Adipose tissue (tissue), 3 donors: ENCODE results near the gene PTPRD. TPM values are rescaled to one million over a fixed set of nuclear protein-coding genes. Genes with fewer than 3 reads are reported as not detected.

ENCODE experiments used
- H3K27ac ChIP-seq: one replicate; pipeline ENCODE4 v1.5.1; 2013; ENCODE audit warnings: low read depth, low read length
- WGBS, 3 donors: extraction: QIAGEN DNeasy Blood & Tissue Kit; methylation state at CpG; one replicate each; pipeline ENCODE4 v1.1.7; 2013; 5-methylcytosine and 5-hydroxymethylcytosine counted together
- polyA plus RNA-seq, 3 donors: library from polyadenylated mRNA; stranded (reverse); fragments of 200-250 nt; gene quantifications; one replicate each; pipeline ENCODE4 v1.2.3, GENCODE V29; 2013
- donor health status: healthy with polysubstance abuse.
- donor health status: Bipolar disorder and iron deficiency.
- donor health status: healthy.

PTPRD gene
- polyA plus RNA-seq, 3 donors = 1.4 to 3.9 (median 2.1) TPM

- WGBS, 3 donors = 84 to 91% (median 88%) methylated on average over 3 of the region's 3 CpGs
- no peak overlapping the region for H3K27ac ChIP-seq
Observed at GRCh38 chr9:8611153-8611552, 2001.6 kb downstream of the PTPRD start.

DNA sequence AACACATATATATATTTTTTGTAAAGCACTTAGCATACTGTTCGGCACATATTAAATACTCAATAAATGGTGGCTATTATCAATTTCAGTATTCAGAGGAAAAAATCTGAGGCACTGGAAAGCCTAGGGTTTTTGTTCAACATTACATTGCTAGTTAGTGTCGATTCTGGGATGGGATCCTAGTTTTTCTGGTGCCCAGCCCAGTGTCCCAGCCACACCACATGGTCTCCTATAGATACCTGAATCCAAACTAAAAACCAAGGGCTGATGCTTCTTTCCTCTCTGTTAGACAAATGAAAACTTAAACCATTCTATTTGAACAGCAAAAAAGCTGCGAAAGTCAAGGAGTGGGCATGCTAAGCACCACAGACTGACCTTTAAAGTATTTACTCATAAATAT, 2002.5 kb downstream of the PTPRD start:
- H3K27ac ChIP-seq = no peak overlapping the region
- 63 to 84% (median 70%) methylated on average over 3 of the region's 3 CpGs for WGBS, 3 donors

DNA sequence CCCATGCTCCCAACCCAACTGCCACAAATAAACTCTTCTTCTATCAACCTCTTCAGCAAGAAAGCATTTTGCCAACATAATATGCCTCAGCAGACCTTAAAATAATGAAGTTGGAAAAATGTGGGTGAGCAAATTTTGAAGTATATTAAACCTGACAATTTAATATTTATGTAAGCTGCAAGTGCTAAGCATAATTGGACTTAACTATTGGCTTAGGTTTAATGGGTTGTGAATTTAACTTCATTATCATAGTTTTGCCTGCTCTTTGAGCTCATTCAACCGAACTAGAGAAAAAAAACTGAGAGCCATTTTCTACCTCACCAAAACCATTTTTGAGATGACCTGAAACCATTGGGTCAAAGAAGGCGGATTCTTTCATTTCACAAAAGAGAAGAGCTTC, 2007.7 kb downstream of the PTPRD start:
- no peak overlapping the region for H3K27ac ChIP-seq
- WGBS, 3 donors = 75 to 81% (median 80%) methylated on average over 2 of the region's 2 CpGs

- 61 to 86% (median 63%) methylated on average over 1 of the region's 1 CpG for WGBS, 3 donors
- no peak overlapping the region for H3K27ac ChIP-seq
Observed at GRCh38 chr9:8604201-8604600, 2008.6 kb downstream of the PTPRD start.

DNA sequence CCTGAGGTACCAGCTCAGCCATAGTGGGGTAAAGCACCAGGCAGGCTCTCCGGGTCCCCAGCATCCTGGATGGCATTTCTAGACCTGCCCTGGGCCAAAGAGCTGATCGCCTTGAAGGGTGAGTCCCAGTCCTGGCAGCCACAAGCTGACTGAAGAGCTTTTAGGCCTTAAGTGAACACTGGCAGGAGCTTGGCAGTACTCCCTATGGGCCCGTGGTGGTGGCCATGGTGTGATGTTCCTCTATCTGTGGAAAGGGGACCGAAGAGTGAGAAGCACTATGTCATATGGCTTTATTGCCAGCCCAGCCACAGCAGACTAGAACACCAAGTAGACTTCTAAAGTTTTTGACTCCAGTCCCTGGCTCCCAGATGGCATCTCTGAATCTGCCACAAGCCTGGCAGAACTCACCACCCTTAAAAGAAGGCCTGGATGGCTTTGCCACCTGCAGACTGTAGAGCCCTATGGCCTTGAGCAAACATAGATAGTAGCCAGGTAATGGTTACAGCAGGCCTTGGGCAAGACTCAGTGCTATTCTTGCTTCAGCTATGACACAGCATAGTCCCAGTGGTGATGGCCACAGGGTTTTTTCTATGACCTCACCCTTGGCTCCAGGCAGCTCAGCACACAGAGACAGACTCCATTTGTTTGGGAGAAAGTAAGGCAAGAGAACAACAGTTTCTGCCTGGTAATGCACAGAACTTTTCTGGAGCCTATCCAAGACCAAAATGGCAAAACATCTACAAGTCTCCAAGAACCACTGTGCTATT, 2011.7 kb downstream of the PTPRD start:
- 86 to 93% (median 91%) methylated on average over 4 of the region's 4 CpGs for WGBS, 3 donors
- H3K27ac ChIP-seq = no peak overlapping the region

GRCh38 chr9:8599937-8600336, 2012.9 kb downstream of the PTPRD start:
- WGBS, 3 donors = 84 to 93% (median 84%) methylated on average over 5 of the region's 5 CpGs
- H3K27ac ChIP-seq = no peak overlapping the region

GRCh38 chr9:8589476-8589875, 2023.3 kb downstream of the PTPRD start:
- no peak overlapping the region for H3K27ac ChIP-seq
- WGBS, 3 donors = 82 to 91% (median 89%) methylated on average over 4 of the region's 4 CpGs

DNA sequence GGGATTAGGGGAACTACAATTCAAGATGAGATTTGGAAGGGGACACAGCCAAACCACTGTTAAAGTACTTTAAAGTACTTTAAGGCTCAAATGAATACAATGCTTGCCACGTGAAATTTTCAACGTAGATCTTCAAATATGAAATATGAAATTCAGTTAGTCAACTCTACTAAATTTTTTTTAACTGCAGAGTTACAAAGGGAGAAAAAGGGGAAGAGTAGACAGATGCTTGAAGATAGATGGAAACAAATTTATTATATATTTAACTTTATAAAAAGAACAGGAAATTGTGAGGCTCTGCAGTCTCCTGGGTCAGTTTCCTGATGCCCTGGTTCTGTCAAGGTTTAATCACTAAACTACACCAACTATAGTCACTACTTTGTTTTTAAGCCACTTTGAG, 2027.8 kb downstream of the PTPRD start:
- 53 to 78% (median 56%) methylated on average over 2 of the region's 2 CpGs for WGBS, 3 donors

DNA sequence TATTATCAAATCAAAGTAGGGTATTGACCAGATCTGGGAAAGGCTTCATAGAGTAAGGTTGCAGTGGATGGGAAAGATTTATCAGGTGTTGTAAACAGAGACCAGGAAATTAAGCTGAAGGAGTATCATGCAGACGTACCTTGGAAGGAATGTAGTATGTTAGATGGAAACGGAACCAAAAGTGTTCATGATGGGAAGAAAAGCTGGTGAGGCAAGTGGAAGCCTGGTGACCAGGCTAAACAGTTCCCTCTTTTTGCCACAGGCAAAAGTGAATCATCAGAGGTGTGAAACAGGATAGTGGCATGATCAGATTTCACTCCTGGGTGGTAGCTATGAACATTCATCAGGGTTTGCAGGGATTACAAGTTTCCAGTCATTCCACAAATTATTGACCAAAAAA, 2033.1 kb downstream of the PTPRD start:
- WGBS, 3 donors = 45 to 88% (median 86%) methylated on average over 2 of the region's 2 CpGs
- H3K27ac ChIP-seq = no peak overlapping the region

More for the DNA sequence above, 2027.8 kb downstream of the PTPRD start:
- no peak overlapping the region for H3K27ac ChIP-seq

DNA sequence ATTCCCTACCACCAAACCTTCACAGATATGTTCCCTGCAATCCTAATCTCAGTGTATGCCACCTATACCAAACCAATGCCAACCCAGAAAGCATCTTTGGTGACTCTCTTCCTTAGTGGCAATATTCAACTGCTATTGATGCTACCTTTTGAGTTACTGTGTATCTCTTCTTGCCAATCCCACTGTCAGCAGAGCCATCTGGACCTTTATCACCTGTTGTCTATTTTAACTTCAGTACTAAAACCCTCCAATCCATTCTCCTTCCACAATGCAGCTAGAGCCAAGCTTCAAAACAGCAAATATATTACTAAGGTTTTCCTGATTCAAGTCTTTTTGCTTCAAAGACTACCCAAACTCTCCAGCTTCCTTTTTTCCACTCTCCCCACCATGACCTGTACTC, 2036.1 kb downstream of the PTPRD start:
- no peak overlapping the region for H3K27ac ChIP-seq

GRCh38 chr9:8574846-8575245, 2038.0 kb downstream of the PTPRD start:
- H3K27ac ChIP-seq = no peak overlapping the region
- WGBS, 3 donors = 92 to 97% (median 95%) methylated on average over 4 of the region's 4 CpGs

GRCh38 chr9:8572209-8572608, 2040.6 kb downstream of the PTPRD start:
- no peak overlapping the region for H3K27ac ChIP-seq

- WGBS, 3 donors = 75 to 89% (median 84%) methylated on average over 2 of the region's 2 CpGs
Observed at GRCh38 chr9:8571643-8572042, 2041.2 kb downstream of the PTPRD start.

DNA sequence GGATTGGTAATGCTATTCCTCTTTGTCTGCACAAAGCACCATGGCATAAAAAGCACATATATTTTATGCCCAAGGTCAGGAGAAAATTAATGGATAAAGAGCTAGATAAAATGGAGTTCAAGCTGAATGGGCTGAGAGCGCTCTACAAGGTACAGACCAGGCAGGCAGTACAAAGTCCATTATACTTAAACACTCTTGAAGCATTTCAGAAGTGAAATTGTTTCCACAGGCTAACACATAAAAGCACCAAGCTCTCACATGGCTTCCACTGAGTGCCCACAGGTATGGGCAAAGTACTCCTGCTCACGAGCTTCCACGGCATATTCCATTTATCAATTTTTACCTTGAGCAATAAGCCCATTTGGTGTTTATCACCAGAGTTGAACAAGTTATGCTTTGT, 2042.0 kb downstream of the PTPRD start:
- 28 to 91% (median 86%) methylated on average over 3 of the region's 3 CpGs for WGBS, 3 donors
- H3K27ac ChIP-seq = no peak overlapping the region

More at GRCh38 chr9:8571643-8572042, 2041.2 kb downstream of the PTPRD start:
- H3K27ac ChIP-seq = no peak overlapping the region

- WGBS, 3 donors = 73 to 94% (median 87%) methylated on average over 4 of the region's 4 CpGs
- H3K27ac ChIP-seq = no peak overlapping the region
Observed at GRCh38 chr9:8569823-8570222, 2043.0 kb downstream of the PTPRD start.

DNA sequence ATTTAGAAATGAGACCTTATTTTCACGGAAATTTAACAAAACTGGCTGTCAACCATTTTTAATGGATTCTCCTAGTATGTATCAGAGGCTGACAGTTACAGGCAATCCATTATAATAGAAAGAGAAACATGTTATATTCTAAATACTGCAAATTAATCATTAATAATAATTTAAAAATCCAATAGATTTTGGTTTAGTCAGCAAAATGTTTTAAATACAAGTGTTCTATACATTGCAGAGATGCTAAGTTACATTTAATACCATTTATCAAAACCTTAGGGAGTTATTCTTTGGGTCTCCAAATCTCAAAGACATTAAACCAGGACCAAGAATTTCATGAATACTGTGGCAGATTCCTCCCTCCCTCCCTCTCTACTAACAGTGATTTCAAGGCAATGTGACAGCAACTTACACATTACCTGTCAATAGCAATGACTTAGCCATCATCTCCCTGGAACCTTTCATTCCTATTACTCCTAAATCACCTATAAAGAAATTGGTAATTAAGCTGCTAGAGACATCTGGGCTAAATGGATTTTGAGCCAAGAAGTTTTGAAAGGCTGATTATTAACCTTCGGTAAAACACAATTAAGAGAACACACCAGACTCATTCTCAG, 2044.7 kb downstream of the PTPRD start:
- no peak overlapping the region for H3K27ac ChIP-seq
- 90 to 91% (median 90%) methylated on average over 2 of the region's 2 CpGs for WGBS, 3 donors

- WGBS, 3 donors = 42 to 86% (median 50%) methylated on average over 6 of the region's 6 CpGs
- H3K27ac ChIP-seq = no peak overlapping the region
Observed at GRCh38 chr9:8564960-8565359, 2047.8 kb downstream of the PTPRD start.

DNA sequence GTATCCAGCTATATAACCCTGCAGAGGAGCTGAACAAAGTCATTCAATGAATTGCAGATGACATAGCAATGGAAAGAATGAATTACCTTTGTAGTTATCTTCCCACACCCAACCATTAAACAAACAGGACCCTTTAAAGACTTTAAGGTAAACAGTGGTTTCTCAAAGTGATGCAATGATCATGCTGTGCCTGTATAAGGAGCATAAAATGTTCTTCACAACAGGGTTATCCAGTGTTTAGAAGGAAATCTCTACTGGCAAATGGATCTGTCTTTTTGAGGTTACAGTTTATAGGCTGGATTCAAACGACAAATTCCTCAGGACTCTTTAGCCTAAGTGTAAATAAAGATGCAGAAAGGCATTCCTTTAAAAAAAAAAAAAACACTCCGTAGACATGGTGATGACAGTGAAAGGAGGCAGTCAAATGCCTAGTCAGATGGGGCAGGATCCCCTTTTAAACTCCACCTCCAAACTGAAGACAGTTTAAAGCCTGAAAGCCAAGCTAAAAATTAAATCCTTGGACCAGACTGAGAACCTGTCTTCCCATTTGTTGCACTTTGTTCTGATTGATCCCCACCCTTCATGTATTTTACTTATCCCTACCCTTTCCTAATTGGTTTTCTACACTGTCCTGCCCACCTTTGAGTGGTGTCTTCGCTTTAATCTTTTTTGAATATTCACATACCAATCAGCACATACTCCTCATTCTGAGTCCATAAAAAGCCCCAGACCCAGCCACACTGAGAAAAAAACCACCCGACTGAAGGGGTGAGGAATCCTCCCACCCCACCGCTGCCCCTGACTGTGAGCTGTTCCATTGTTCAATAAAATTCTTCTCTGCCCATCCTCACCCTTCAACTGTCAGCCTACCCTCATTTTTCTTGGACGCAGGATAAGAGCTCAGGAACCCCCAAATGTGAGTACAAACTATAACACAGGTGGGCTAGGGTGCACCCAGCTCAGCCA, 2052.0 kb downstream of the PTPRD start:
- WGBS, 3 donors = 70 to 76% (median 74%) methylated on average over 6 of the region's 6 CpGs
- no peak overlapping the region for H3K27ac ChIP-seq

DNA sequence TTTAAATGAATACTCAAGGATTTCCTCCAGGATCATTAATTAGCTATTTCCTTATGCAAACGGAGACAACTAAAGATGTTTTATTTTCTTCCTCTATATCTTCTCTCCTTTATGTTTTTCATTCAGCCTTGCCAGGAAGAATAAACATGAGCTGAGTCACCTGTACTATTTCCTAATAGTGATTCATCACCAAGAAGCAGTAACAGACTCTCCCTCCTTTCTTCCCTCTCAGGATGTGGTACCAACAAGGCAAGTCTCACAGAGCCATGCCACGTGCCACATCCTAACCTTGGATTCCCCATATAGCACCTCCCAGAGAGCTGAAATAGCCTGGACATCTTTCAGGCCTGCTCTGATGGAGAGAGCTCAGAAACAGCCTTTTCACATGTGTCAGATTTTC, 2054.6 kb downstream of the PTPRD start:
- WGBS, 3 donors = 47 to 64% (median 61%) methylated on average over 2 of the region's 2 CpGs
- no peak overlapping the region for H3K27ac ChIP-seq
